Measurements from ENCODE around the gene SCGB1D4. TPM values are rescaled to one million over a fixed set of nuclear protein-coding genes. Genes with fewer than 3 reads are reported as not detected.

SCGB1D4 gene
- total RNA-seq, 2 donors from 2014 or later: not detected

- intact Hi-C loops (cut with DNase I): no loop called here
- no peak for DNase-seq (ENCODE audit: low spot score)
Observed at GRCh38 chr11:62306227-62306626, 7.4 kb upstream of the SCGB1D4 start.

- no peak for DNase-seq (ENCODE audit: low spot score)
- intact Hi-C loops (cut with DNase I): loop anchor here in 1 of 2 donors (2.0 kb wide), 1 partner anchor 51 kb away; no protein-coding TSS in a partner anchor
Observed at GRCh38 chr11:62295504-62295903, 3.4 kb downstream of the SCGB1D4 start.

- intact Hi-C loops (cut with DNase I): no loop called here
- no peak for DNase-seq (ENCODE audit: low spot score)
Observed at GRCh38 chr11:62280452-62280851, 18.4 kb downstream of the SCGB1D4 start.

DNA sequence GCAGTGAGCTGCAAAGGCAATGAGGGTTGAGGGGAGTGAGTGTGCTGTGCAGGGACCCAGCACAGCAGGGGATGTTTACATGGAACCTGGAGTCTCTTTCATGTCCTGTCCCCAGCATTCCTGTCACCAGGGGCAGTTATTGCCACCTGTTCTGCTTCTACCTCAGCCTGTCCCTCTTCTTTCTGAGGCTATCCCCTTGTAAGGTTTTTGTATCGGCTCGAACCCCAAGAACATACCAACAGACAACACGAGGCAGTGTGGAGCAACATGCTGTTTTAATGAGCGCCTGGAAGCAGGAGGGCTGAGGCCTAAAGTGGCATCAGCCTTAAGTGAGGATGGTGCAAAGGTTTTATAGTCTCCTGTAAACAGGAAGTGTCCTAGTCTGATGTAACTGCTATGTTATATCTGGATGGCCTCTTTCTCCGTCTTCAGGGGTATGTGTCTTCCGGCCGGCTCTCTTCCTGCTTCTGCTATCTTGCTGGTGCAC is 25.0 kb downstream of the SCGB1D4 start:
- no peak for DNase-seq (ENCODE audit: low spot score)
- intact Hi-C loops (cut with DNase I): no loop called here

GRCh38 chr11:62273284-62273683 is 25.6 kb downstream of the SCGB1D4 start:
- intact Hi-C loops (cut with DNase I): no loop called here
- DNase-seq (ENCODE audit: low spot score): no peak

DNA sequence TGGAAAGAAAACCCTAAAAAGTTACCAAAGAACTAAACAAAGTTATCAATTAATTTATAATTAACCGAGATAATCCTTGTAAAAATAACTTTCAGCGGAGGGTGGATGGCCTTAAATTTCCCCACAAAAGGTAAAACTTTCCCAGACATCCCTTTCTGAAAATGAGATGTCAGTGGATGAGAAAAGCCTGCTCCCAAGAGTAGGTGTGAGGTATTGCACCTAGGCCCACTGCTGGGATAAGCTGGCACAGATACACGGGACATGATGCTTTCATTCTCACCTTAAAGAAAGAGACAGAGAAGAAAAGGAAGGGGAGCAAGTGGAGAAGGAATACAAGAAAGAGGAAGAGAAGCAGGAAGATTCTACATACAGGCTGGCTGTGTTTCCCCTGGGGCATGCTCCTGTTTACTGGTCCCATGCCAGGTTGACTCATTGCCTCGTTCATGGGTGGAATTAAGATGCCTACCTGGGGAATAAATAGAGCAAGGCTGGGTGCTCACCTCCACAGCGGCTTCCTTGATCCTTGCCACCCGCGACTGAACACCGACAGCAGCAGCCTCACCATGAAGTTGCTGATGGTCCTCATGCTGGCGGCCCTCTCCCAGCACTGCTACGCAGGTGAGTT is 29.1 kb downstream of the SCGB1D4 start, which contains the start of gene SCGB2A2:
SCGB2A2 (plus strand) TSS at position 505 of the 625 bp plus-strand sequence; CDS start at position 564, 59 bp downstream.
- DNase-seq (ENCODE audit: low spot score): no peak
- intact Hi-C loops (cut with DNase I): no loop called here

- DNase-seq (ENCODE audit: low spot score): no peak
- intact Hi-C loops (cut with DNase I): no loop called here
Observed at GRCh38 chr11:62267576-62267975, 31.3 kb downstream of the SCGB1D4 start.

GRCh38 chr11:62267050-62267449 is 31.8 kb downstream of the SCGB1D4 start:
- no peak for DNase-seq (ENCODE audit: low spot score)

GRCh38 chr11:62266558-62266957 is 32.3 kb downstream of the SCGB1D4 start:
- intact Hi-C loops (cut with DNase I): no loop called here
- DNase-seq (ENCODE audit: low spot score): no peak

More at GRCh38 chr11:62267050-62267449, 31.8 kb downstream of the SCGB1D4 start:
- intact Hi-C loops (cut with DNase I): no loop called here

DNA sequence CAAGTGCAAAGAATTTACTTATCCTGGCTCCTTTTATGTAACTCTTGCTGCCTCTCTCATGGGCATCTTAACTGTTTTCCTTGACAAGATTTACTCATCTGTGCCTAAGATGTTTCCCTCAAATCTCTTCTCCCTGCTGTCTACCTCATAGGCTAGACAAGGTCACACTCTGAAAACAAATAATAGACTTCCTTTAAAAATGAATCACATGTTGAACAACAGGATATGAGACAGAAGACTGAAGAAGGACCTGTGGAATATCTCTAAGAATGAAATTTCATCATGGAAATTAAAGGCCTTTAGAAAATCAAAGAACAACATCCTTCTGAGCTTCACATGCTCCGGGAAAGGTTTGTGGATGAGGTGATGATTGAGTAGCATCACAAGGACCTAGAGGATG is 34.9 kb downstream of the SCGB1D4 start:
- intact Hi-C loops (cut with DNase I): no loop called here

DNA sequence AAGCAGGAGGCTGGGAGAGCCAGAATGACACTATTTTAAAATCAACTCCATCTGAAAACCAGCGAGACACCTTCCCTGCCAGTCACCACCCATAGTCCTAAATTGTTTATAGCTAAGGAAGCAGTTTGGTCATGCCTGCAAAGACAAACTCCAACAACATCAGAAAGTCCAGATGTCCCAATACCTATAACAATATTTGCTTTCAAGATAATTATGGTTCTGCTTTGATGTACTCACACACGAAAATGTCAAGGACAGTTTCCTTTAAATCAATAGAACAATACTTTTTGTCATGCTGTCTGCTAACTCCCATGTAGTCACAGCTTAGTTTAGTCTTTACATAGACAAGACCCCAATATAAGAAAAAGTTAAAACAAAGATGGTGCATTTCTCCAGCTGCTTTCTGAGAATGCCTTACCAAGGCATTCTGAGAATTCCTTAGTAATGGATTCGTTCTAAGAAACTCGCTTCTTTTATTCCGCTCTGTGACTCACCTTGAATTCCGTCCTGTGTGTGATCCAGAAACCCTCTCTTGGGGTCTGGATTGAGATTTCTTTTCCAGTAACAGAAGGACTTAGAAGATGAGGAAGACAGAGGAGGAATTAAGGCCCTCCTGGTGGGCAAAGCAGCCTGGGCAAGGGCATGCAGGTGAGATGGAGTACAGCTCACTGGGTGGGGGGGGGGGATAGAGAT is 38.5 kb downstream of the SCGB1D4 start:
- intact Hi-C loops (cut with DNase I): no loop called here
- DNase-seq (ENCODE audit: low spot score): no peak

More for the DNA sequence above, 34.9 kb downstream of the SCGB1D4 start:
- DNase-seq (ENCODE audit: low spot score): no peak

- intact Hi-C loops (cut with DNase I): no loop called here
- no peak for DNase-seq (ENCODE audit: low spot score)
Observed at GRCh38 chr11:62256281-62256680, 42.6 kb downstream of the SCGB1D4 start.

GRCh38 chr11:62253999-62254542 is 44.8 kb downstream of the SCGB1D4 start:
- intact Hi-C loops (cut with DNase I): no loop called here
- no peak for DNase-seq (ENCODE audit: low spot score)

- no peak for DNase-seq (ENCODE audit: low spot score)
- intact Hi-C loops (cut with DNase I): no loop called here
Observed at GRCh38 chr11:62251698-62252097, 47.2 kb downstream of the SCGB1D4 start.

Other genes with a start within 250 kb of the SCGB1D4 start
- gene INCENP, start 175.1 kb downstream of the SCGB1D4 start, total RNA-seq: 10 to 100 TPM; 11.8 to 22.4 TPM
- gene SCGB1D1, start 108.9 kb downstream of the SCGB1D4 start, total RNA-seq: not detected
- not detected for gene SCGB2A1, start 90.4 kb downstream of the SCGB1D4 start, total RNA-seq
- not detected for gene SCGB1D2, start 56.8 kb downstream of the SCGB1D4 start, total RNA-seq
- not detected for gene SCGB2A2, start 28.9 kb downstream of the SCGB1D4 start, total RNA-seq
- 10 to 100 TPM in 1 of 2 donors, 1 to 10 TPM in 1; 5.5 to 13.3 TPM for gene ASRGL1, start 38.4 kb upstream of the SCGB1D4 start, total RNA-seq
- gene SCGB1A1, start 120.0 kb upstream of the SCGB1D4 start, total RNA-seq: not detected
- 100 to 1,000 TPM; 938 to 955 TPM for gene AHNAK, start 247.7 kb upstream of the SCGB1D4 start, total RNA-seq